GM12878 (cell line): Measurements from ENCODE around the gene ATXN7L1. TPM values are rescaled to one million over a fixed set of nuclear protein-coding genes. Genes with fewer than 3 reads are reported as not detected.

Experiments used
- ATAC-seq: fragments of 200-7000 bp; cut with Tn5 transposase; 3 replicates; pipeline ENCODE4 v1.9.1; 2020; ENCODE audit warnings: mild to moderate bottlenecking, moderate library complexity
- BruUV-seq: library from RNA; stranded (reverse); fragments of 400-500 nt; replicated peaks from 2 replicates; lab custom pipeline; 2021; lab: Mats Ljungman, UMichigan
- CTCF ChIA-PET: fragments of 300-600 bp; sonication (Branson Sonifier 250); formaldehyde crosslinking; extraction: SDS; loops from one replicate; lab custom pipeline; 2021; ENCODE audit warnings: inconsistent platforms; lab: Yijun Ruan, JAX
- POLR2A ChIA-PET: fragments of 350-600 bp; formaldehyde crosslinking; extraction: SDS; loops from one replicate; lab custom pipeline; 2021; ENCODE audit warnings: inconsistent platforms; lab: Charles Lee
- RAD21 ChIA-PET: fragments of 300-600 bp; sonication (Branson Sonifier 250); formaldehyde crosslinking; loops from one replicate; lab custom pipeline; 2023; ENCODE audit warnings: antibody characterized with exemption; ENCODE audit not compliant: unreplicated experiment; lab: Charles Lee
- SMC1A ChIA-PET: fragments of 300-600 bp; sonication (Branson Sonifier 250); formaldehyde crosslinking; loops from one replicate; lab custom pipeline; 2023; ENCODE audit not compliant: unreplicated experiment, uncharacterized antibody; lab: Charles Lee
- DNase-seq: peaks from one replicate; pipeline ENCODE4 v3.0.0-alpha.2; 2011; ENCODE audit warnings: low read depth, low spot score
- FAIRE-seq: peaks from 3 replicates; lab custom pipeline; 2011; peaks lifted over from hg19 to GRCh38; lab: Jason Lieb, UNC
- H2AFZ ChIP-seq: 2 replicates; pipeline ENCODE4 v1.6.0; 2011; ENCODE audit warnings: low read depth, low read length, control low read depth; ENCODE audit not compliant: control insufficient read depth
- H3K27ac ChIP-seq: 2 replicates; pipeline ENCODE4 v1.5.1; 2011; ENCODE audit warnings: control low read depth; ENCODE audit not compliant: control insufficient read depth, insufficient read depth
- H3K27me3 ChIP-seq, 2 experiments: replicated peaks in 1 of 2; 2 replicates each; pipeline versions ENCODE4 v1.6.0 to v1.6.1; 2011; ENCODE audit warnings: low read length in 1 of 2; ENCODE audit not compliant: control insufficient read depth in 2 of 2, insufficient read depth in 2 of 2
- H3K36me3 ChIP-seq, 2 experiments: 2 replicates each; pipeline ENCODE4 v1.5.1; 2011; ENCODE audit warnings: low read length in 1 of 2; ENCODE audit not compliant: control insufficient read depth in 2 of 2, insufficient read depth in 2 of 2
- H3K4me1 ChIP-seq: 2 replicates; pipeline ENCODE4 v1.6.1; 2011; ENCODE audit warnings: mild to moderate bottlenecking, low read length, moderate library complexity, mixed read lengths; ENCODE audit not compliant: control insufficient read depth, insufficient read depth
- H3K4me2 ChIP-seq: 2 replicates; pipeline ENCODE4 v1.6.0; 2011; ENCODE audit warnings: control low read depth; ENCODE audit not compliant: control insufficient read depth, insufficient read depth
- H3K4me3 ChIP-seq: fragments of 200-600 bp; sonication (generic); 2 replicates; pipeline ENCODE4 v1.5.1; 2016
- H3K79me2 ChIP-seq: 2 replicates; pipeline ENCODE4 v1.6.0; 2011; ENCODE audit warnings: low read length; ENCODE audit not compliant: control insufficient read depth, insufficient read depth
- H3K9ac ChIP-seq: 2 replicates; pipeline ENCODE4 v1.8.0; 2011; ENCODE audit warnings: low read length, control low read depth, mixed read lengths; ENCODE audit not compliant: control insufficient read depth, insufficient read depth
- H3K9me3 ChIP-seq: replicated peaks from 3 replicates; pipeline ENCODE4 v1.5.1; 2011; ENCODE audit warnings: mild to moderate bottlenecking, low read length; ENCODE audit not compliant: control insufficient read depth, insufficient read depth
- H4K20me1 ChIP-seq: 2 replicates; pipeline ENCODE4 v1.6.0; 2011; ENCODE audit not compliant: control insufficient read depth, insufficient read depth
- CEBPB ChIP-seq, 2 experiments: fragments of 150-350 bp in 1 of 2; IDR thresholded peaks; 2 replicates each; pipeline ENCODE4 v1.6.1; 2012 to 2014; ENCODE audit warnings: low read depth in 2 of 2, low read length in 2 of 2, borderline replicate concordance in 1 of 2, inconsistent platforms in 1 of 2
- CTCF ChIP-seq, 3 experiments: IDR thresholded peaks in 2 of 3; conservative IDR thresholded peaks in 1 of 3; 2 replicates each; pipeline ENCODE4 v1.5.1; 2011; ENCODE audit warnings: low read depth in 3 of 3, low read length in 3 of 3, mild to moderate bottlenecking in 3 of 3, control low read depth in 2 of 3, moderate library complexity in 2 of 3, inconsistent platforms in 1 of 3, mixed read lengths in 1 of 3; ENCODE audit not compliant: control insufficient read depth in 2 of 3, insufficient read depth in 1 of 3; ENCODE audit errors: extremely low read depth in 1 of 3
- GATAD2B ChIP-seq: fragments of 450-650 bp; conservative IDR thresholded peaks from 2 replicates; pipeline ENCODE4 v1.6.1; 2017; ENCODE audit warnings: low read depth, mild to moderate bottlenecking, moderate library complexity
- NR2C2 ChIP-seq: IDR thresholded peaks from 2 replicates; pipeline ENCODE4 v1.6.1; 2011; ENCODE audit warnings: borderline replicate concordance, low read depth; ENCODE audit not compliant: control insufficient read depth, insufficient read length
- POU2F2 ChIP-seq: IDR thresholded peaks from 3 replicates; pipeline ENCODE4 v1.6.1; 2011; ENCODE audit warnings: low read depth, mild to moderate bottlenecking, low read length, borderline replicate concordance
- PRDM15 ChIP-seq: fragments of 450-650 bp; formaldehyde crosslinking; IDR thresholded peaks from 2 replicates; pipeline ENCODE4 v1.4.0; 2020; ENCODE audit warnings: mild to moderate bottlenecking, moderate library complexity
- RAD21 ChIP-seq: IDR thresholded peaks from 2 replicates; pipeline ENCODE4 v1.6.1; 2011; ENCODE audit warnings: mild to moderate bottlenecking, low read depth, low read length, moderate library complexity; ENCODE audit not compliant: insufficient read depth
- RAD51 ChIP-seq: fragments of 450-650 bp; IDR thresholded peaks from 2 replicates; pipeline ENCODE4 v1.6.1; 2016; ENCODE audit warnings: moderate library complexity, mild to moderate bottlenecking, inconsistent platforms
- STAT3 ChIP-seq: IDR thresholded peaks from 2 replicates; pipeline ENCODE4 v1.6.1; 2011; ENCODE audit warnings: low read depth, low read length, improper control_type of control experiment
- TAF1 ChIP-seq: IDR thresholded peaks from 2 replicates; pipeline ENCODE4 v1.6.1; 2011; ENCODE audit warnings: mild to moderate bottlenecking, low read depth, low read length, borderline replicate concordance
- USF1 ChIP-seq: IDR thresholded peaks from 2 replicates; pipeline ENCODE4 v1.6.1; 2011; ENCODE audit warnings: borderline replicate concordance, low read depth, mild to moderate bottlenecking, moderate library complexity, mixed read lengths, low read length; ENCODE audit not compliant: insufficient read depth; ENCODE audit errors: extremely low read length
- ZSCAN29 ChIP-seq: fragments of 450-650 bp; IDR thresholded peaks from 2 replicates; pipeline ENCODE4 v1.6.1; 2017; ENCODE audit warnings: mild to moderate bottlenecking, moderate library complexity
- WGBS: methylation state at CpG from one replicate; pipeline ENCODE4 v1.1.6; 2016; ENCODE audit warnings: low lambda C conversion rate; ENCODE audit not compliant: insufficient replicate concordance, insufficient coverage; ENCODE audit errors: missing lambda C conversion rate; 5-methylcytosine and 5-hydroxymethylcytosine counted together
- in situ Hi-C: fragments of 300-500 bp; cut with MboI; formaldehyde crosslinking; loops from 9 replicates; pipeline ENCODE4 v1.14.3; 2018; ENCODE audit warnings: mixed read lengths
- intact Hi-C: fragments of 100-400 bp; cut with micrococcal nuclease; formaldehyde crosslinking; loops from one replicate; pipeline ENCODE4 v1.14.2; 2022; ENCODE audit not compliant: unreplicated experiment
- polyA plus RNA-seq, 11 experiments: library from polyadenylated mRNA; depleted of rRNA in 4 of 11; unstranded in 6 of 11; stranded (reverse) in 5 of 11; fragments of >200 nt; fragmentation: Nextera tagmentation in 4 of 11; fragmentation: Illumina TruSeq in 1 of 11; extraction: Ambion mirVana in 4 of 11; extraction: Trizol in 1 of 11; gene quantifications; 1 replicate in 1 of 11; 2 replicates in 10 of 11; pipeline versions ENCODE4 v1.2.1 to v1.2.3, GENCODE V29; 2011 to 2016; ENCODE audit warnings: inconsistent platforms in 2 of 11, missing spikeins in 2 of 11, low read depth in 1 of 11
- total RNA-seq, 4 experiments: library from RNA; depleted of rRNA in 3 of 4; stranded (reverse); fragments of >200 nt in 3 of 4; fragmentation: Illumina TruSeq in 1 of 4; extraction: Trizol in 1 of 4; gene quantifications; 2 replicates each; pipeline versions ENCODE4 v1.2.1 to v1.2.3, GENCODE V29; 2013 to 2021
- TF ChIP-seq, protein P1 (sequence below): fragments of 450-650 bp; IDR thresholded peaks from 2 replicates; pipeline ENCODE4 v1.6.1; 2016; ENCODE audit warnings: mild to moderate bottlenecking
- TF ChIP-seq, protein P2 (sequence below): fragments of 450-650 bp; conservative IDR thresholded peaks from 2 replicates; pipeline ENCODE4 v1.6.1; 2017; ENCODE audit warnings: mild to moderate bottlenecking, moderate library complexity

The ATXN7L1 gene
- total and polyA plus RNA-seq, 10 of the 15 experiments (the other 5 are each of a cell fraction or from before 2014, with no cell fraction given) = 0.40 to 2.9 (median 1.2) TPM

- Histone ChIP-seq H3K4me3 (no peak overlapping the region), H3K36me3 (no peaks in the 10 kb centered on the region), H3K9ac (no peak overlapping the region), H3K79me2 (no peaks in the 10 kb centered on the region), H3K27me3 (no peaks in the 10 kb centered on the region; a peak in 1 of 4 replicates), H2AFZ (no peak overlapping the region), H3K9me3 (no peaks in the 10 kb centered on the region), H4K20me1 (no peaks in the 10 kb centered on the region), H3K4me2 (no peak overlapping the region), H3K4me1 (peaks cover 36% of the 10 kb centered on the region), H3K27ac (no peak overlapping the region)
- FAIRE-seq (no peak), ATAC-seq (no peak), DNase-seq (no peak)
- intact Hi-C loops = no loop called here
- POLR2A ChIA-PET = no interaction called here
- in situ Hi-C loops = loop anchor here (10.0 kb wide), 1 partner anchor 1071 kb away; no protein-coding TSS in a partner anchor
- WGBS = 15% methylated on average over 2 of the region's 2 CpGs
- CTCF ChIA-PET = interaction anchor here (0.7 to 1.6 kb wide), 2 partner anchors 38 to 43 kb away, joined by 4 to 8 read pairs; no protein-coding TSS in a partner anchor
- no TSS peak for BruUV-seq
- RAD21 ChIA-PET = no interaction called here
- SMC1A ChIA-PET = interaction anchor here (12.3 kb wide), 1 partner anchor 38 kb away, joined by 182 read pairs; no protein-coding TSS in a partner anchor
- TF ChIP-seq TAF1 = no peak
- TF ChIP-seq USF1 = no peak
- no peak for TF ChIP-seq NR2C2
- TF ChIP-seq RAD21 = no peak
- TF ChIP-seq GATAD2B = no peak
- no peak for TF ChIP-seq POU2F2
- TF ChIP-seq, protein P1, sequence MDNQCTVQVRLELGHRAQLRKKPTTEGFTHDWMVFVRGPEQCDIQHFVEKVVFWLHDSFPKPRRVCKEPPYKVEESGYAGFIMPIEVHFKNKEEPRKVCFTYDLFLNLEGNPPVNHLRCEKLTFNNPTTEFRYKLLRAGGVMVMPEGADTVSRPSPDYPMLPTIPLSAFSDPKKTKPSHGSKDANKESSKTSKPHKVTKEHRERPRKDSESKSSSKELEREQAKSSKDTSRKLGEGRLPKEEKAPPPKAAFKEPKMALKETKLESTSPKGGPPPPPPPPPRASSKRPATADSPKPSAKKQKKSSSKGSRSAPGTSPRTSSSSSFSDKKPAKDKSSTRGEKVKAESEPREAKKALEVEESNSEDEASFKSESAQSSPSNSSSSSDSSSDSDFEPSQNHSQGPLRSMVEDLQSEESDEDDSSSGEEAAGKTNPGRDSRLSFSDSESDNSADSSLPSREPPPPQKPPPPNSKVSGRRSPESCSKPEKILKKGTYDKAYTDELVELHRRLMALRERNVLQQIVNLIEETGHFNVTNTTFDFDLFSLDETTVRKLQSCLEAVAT = no peak
- TF ChIP-seq PRDM15 (CRISPR knock-in tag) = no peak
- no peak for TF ChIP-seq CTCF (IDR thresholded peaks at IDR 0.05 in 2 of 3, conservative IDR thresholded peaks at IDR 0.05 in 1 of 3; ENCODE audit: control insufficient read depth in 2 of 3, extremely low read depth in 1 of 3, insufficient read depth in 1 of 3, low read depth in 3 of 3, low read length in 3 of 3)
- no peak for TF ChIP-seq ZSCAN29
- TF ChIP-seq CEBPB (IDR thresholded peaks at IDR 0.05; ENCODE audit: borderline replicate concordance in 1 of 2, low read depth in 2 of 2, low read length in 2 of 2) = no peak
- TF ChIP-seq RAD51 = no peak
- no peak for TF ChIP-seq STAT3
- TF ChIP-seq, protein P2, sequence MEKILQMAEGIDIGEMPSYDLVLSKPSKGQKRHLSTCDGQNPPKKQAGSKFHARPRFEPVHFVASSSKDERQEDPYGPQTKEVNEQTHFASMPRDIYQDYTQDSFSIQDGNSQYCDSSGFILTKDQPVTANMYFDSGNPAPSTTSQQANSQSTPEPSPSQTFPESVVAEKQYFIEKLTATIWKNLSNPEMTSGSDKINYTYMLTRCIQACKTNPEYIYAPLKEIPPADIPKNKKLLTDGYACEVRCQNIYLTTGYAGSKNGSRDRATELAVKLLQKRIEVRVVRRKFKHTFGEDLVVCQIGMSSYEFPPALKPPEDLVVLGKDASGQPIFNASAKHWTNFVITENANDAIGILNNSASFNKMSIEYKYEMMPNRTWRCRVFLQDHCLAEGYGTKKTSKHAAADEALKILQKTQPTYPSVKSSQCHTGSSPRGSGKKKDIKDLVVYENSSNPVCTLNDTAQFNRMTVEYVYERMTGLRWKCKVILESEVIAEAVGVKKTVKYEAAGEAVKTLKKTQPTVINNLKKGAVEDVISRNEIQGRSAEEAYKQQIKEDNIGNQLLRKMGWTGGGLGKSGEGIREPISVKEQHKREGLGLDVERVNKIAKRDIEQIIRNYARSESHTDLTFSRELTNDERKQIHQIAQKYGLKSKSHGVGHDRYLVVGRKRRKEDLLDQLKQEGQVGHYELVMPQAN = no peak
Observed at GRCh38 chr7:105803429-105803736, 73.0 kb downstream of the ATXN7L1 start.
